Activated naive CD4-positive, alpha-beta T cell treated with anti-CD3 and anti-CD28 coated beads for 36 hours (primary cell): Measurements from ENCODE around the gene TAF1B. TPM values are rescaled to one million over a fixed set of nuclear protein-coding genes. Genes with fewer than 3 reads are reported as not detected.

Experiments
- CTCF ChIA-PET: fragments of 350-600 bp; sonication (Branson Sonifier 250); formaldehyde crosslinking; loops from one replicate; lab custom pipeline; 2021; ENCODE audit warnings: antibody characterized with exemption; lab: Charles Lee
- DNase-seq: peaks from one replicate; pipeline ENCODE4 v3.0.0-alpha.2; 2020
- H3K27ac Mint-ChIP-seq: one replicate; pipeline ENCODE4 v1.8.0; 2021; ENCODE audit warnings: mild to moderate bottlenecking, mixed read lengths
- H3K27me3 Mint-ChIP-seq: one replicate; pipeline ENCODE4 v1.8.0; 2021; ENCODE audit warnings: low read depth, mixed read lengths
- H3K36me3 Mint-ChIP-seq: one replicate; pipeline ENCODE4 v1.8.0; 2021; ENCODE audit warnings: low read depth, mixed read lengths
- H3K4me1 Mint-ChIP-seq: one replicate; pipeline ENCODE4 v1.8.0; 2021; ENCODE audit warnings: low read depth, mixed read lengths
- H3K4me3 Mint-ChIP-seq: one replicate; pipeline ENCODE4 v1.8.0; 2021; ENCODE audit warnings: mild to moderate bottlenecking, moderate library complexity, mixed read lengths
- H3K9me3 Mint-ChIP-seq: one replicate; pipeline ENCODE4 v1.8.0; 2021; ENCODE audit warnings: mixed read lengths
- intact Hi-C: fragments of 100-400 bp; cut with micrococcal nuclease; formaldehyde crosslinking; loops from one replicate; pipeline ENCODE4 v1.15.1; 2023
- total RNA-seq, 2 experiments: library from RNA; stranded (reverse); gene quantifications; one replicate each; pipeline ENCODE4 v1.2.3, GENCODE V29; 2021

TAF1B gene
- total RNA-seq, 2 experiments from 2014 or later, result 24.8 to 25.7 TPM

DNA sequence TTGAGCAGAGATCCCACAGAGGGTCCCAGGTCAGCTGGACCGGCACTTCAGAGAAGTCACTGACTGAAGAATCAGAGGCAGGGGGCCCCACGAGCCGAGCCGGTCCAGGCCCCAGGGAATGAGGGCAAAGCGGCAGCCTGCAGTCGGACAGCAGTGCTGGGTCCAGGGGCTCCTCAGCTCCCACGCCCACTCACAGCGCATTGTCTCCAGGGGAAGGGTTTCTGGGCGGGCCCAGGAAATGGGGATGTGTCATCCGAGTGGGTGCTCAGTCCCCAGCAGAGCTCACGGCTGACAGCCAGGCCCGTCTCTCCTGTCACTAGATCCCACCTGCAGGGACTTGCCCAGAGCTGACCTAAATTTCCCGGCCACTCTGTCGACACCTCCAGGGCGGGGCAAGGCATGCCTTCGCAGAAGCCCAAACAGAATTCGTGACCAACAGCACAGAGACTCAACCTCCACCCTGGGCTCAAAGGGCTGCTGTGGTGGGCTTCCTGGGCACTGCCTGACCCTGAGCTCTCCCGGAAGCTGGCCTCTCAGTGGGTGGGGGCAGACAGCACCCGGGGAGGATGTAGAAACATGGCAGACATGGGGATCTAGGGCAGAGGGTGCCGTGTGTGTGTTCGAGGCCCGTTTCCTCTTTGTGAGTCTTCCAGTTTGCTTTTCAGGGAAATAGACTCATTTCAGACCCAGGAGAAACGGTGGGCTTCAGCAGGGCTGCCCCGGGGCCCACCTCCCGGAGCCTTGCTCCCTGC lies 42.1 kb upstream of the TAF1B start:
- H3K27ac Mint-ChIP-seq, result no peak overlapping the region
- H3K4me3 Mint-ChIP-seq, result no peak overlapping the region
- CTCF ChIA-PET, result interaction anchor here (0.8 to 3.5 kb wide), 5 partner anchors 14 to 246 kb away, joined by 3 to 32 read pairs (median 7); partner anchors contain the start of gene ADAM17
- DNase-seq, result no peak
- no peaks in the 10 kb centered on the region for H3K36me3 Mint-ChIP-seq
- no peaks in the 10 kb centered on the region for H3K27me3 Mint-ChIP-seq
- intact Hi-C loops, result no loop called here
- no peaks in the 10 kb centered on the region for H3K9me3 Mint-ChIP-seq
- H3K4me1 Mint-ChIP-seq, result peaks cover 11% of the 10 kb centered on the region

DNA sequence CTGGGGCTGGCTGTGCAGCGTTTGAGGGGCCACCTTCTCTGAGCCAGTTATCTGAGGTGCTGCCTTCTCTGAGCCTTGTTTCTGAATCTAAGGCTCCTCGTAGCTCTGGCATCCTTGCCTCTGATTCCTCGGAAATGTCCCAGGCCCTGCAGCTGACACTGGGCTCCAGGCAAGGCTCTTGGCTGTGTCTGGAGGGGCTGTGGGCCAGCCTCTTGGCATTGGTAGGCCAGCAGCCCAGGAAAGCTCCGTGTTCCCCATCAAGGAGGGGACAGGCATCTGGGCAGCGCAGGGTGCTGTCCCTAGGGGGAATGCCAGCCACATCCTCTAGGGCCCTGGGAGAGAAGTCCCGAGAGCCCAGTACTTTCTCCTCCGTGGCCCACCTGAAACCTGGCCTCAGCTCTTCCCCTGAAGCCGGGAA lies 40.7 kb upstream of the TAF1B start:
- CTCF ChIA-PET, result interaction anchor here (0.7 to 1.3 kb wide), 2 partner anchors 20 to 21 kb away, joined by 3 read pairs; no protein-coding TSS in a partner anchor
- DNase-seq, result no peak
- H3K27me3 Mint-ChIP-seq, result no peaks in the 10 kb centered on the region
- H3K9me3 Mint-ChIP-seq, result no peaks in the 10 kb centered on the region
- H3K36me3 Mint-ChIP-seq, result no peaks in the 10 kb centered on the region
- intact Hi-C loops, result no loop called here
- H3K4me3 Mint-ChIP-seq, result no peak overlapping the region
- peaks cover 11% of the 10 kb centered on the region for H3K4me1 Mint-ChIP-seq
- no peak overlapping the region for H3K27ac Mint-ChIP-seq

DNA sequence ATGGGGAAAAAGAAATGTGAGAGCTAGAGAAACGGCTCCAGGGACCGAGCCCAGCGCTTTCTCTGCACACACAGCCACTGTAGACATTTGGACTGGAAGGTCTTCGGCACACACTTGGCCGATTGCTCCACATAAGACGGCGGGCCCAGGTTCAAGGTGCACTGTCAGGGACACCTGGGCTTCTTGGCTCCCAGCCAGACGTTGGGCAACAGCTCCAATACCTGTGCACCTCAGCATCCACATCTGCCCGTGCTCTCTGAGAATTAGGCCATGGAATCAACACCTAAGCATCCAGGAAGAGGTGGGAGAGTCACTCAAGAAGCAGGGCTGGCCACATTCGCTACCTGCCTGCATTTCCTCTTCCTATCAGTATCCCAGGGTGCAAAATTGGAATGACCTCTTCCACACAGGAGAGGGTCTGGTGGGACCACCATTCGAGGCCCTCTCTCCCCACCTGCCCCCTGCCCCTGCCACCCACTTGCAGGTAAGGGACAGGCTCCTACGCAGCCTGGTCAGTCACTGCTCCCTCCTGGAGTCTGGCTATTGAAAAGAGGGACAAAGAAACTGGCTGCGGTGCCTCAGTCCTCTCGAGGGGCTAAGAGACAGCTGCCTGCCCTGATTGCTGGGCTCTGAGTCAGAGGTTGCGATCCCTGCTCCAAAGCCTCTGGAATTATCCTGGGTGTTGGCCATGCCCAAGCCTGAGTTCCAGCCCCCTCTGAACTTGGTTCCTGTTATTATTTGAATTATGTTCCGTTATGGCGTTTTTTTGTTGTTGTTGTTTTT lies 40.1 kb upstream of the TAF1B start:
- H3K9me3 Mint-ChIP-seq, result no peaks in the 10 kb centered on the region
- DNase-seq, result no peak
- no peaks in the 10 kb centered on the region for H3K27me3 Mint-ChIP-seq
- CTCF ChIA-PET, result interaction anchor here (1.3 to 3.5 kb wide), 2 partner anchors 11 to 20 kb away, joined by 3 to 19 read pairs; no protein-coding TSS in a partner anchor
- intact Hi-C loops, result no loop called here
- H3K27ac Mint-ChIP-seq, result no peak overlapping the region
- H3K4me3 Mint-ChIP-seq, result no peak overlapping the region
- H3K36me3 Mint-ChIP-seq, result no peaks in the 10 kb centered on the region
- H3K4me1 Mint-ChIP-seq, result peaks cover 11% of the 10 kb centered on the region

GRCh38 chr2:9805435-9806297 lies 37.6 kb upstream of the TAF1B start:
- H3K36me3 Mint-ChIP-seq, result no peaks in the 10 kb centered on the region
- no peak overlapping the region for H3K27ac Mint-ChIP-seq
- H3K4me3 Mint-ChIP-seq, result no peak overlapping the region
- H3K4me1 Mint-ChIP-seq, result no peaks in the 10 kb centered on the region
- H3K9me3 Mint-ChIP-seq, result no peaks in the 10 kb centered on the region
- H3K27me3 Mint-ChIP-seq, result no peaks in the 10 kb centered on the region
- intact Hi-C loops, result no loop called here
- DNase-seq, result no peak
- CTCF ChIA-PET, result interaction anchor here (1.6 to 3.5 kb wide), 2 partner anchors 9 to 179 kb away, joined by 4 to 19 read pairs; no protein-coding TSS in a partner anchor

DNA sequence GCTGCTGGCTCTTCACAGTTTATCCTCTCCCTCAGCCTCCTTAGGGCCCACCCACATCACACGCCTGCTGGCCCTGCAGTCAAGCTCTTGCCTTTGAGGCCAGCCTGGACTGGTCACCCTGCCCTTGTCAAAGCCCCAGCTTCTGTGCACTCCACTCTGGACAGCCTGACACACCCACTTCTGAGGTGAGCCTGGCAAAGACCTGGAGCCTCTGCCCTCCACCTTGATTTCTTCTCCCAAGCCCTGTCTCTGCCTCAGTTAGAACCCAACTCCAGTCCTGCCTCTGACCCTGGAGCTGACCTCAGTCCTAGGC lies 37.0 kb upstream of the TAF1B start:
- no peaks in the 10 kb centered on the region for H3K27me3 Mint-ChIP-seq
- intact Hi-C loops, result no loop called here
- no peaks in the 10 kb centered on the region for H3K36me3 Mint-ChIP-seq
- H3K4me3 Mint-ChIP-seq, result no peak overlapping the region
- no peak for DNase-seq
- no peaks in the 10 kb centered on the region for H3K9me3 Mint-ChIP-seq
- CTCF ChIA-PET, result interaction anchor here (3.5 kb wide), 1 partner anchor 8 kb away, joined by 19 read pairs; no protein-coding TSS in a partner anchor
- H3K27ac Mint-ChIP-seq, result no peak overlapping the region
- no peaks in the 10 kb centered on the region for H3K4me1 Mint-ChIP-seq

- CTCF ChIA-PET, result interaction anchor here (3.5 kb wide), 1 partner anchor 8 kb away, joined by 19 read pairs; no protein-coding TSS in a partner anchor
- no peak for DNase-seq
- H3K27me3 Mint-ChIP-seq, result no peaks in the 10 kb centered on the region
- no peak overlapping the region for H3K27ac Mint-ChIP-seq
- intact Hi-C loops, result no loop called here
- H3K4me3 Mint-ChIP-seq, result no peak overlapping the region
- no peaks in the 10 kb centered on the region for H3K4me1 Mint-ChIP-seq
- H3K9me3 Mint-ChIP-seq, result no peaks in the 10 kb centered on the region
- H3K36me3 Mint-ChIP-seq, result no peaks in the 10 kb centered on the region
These were observed 36.6 kb upstream of the TAF1B start for GRCh38 chr2:9806656-9807055.

GRCh38 chr2:9807056-9807455 lies 36.2 kb upstream of the TAF1B start:
- Mint-ChIP-seq H3K4me3 (no peak overlapping the region), H3K27me3 (no peaks in the 10 kb centered on the region), H3K27ac (no peak overlapping the region), H3K9me3 (no peaks in the 10 kb centered on the region), H3K36me3 (no peaks in the 10 kb centered on the region), H3K4me1 (no peaks in the 10 kb centered on the region)
- intact Hi-C loops, result no loop called here
- DNase-seq, result no peak
- CTCF ChIA-PET, result interaction anchor here (3.5 kb wide), 1 partner anchor 7 kb away, joined by 19 read pairs; no protein-coding TSS in a partner anchor

GRCh38 chr2:9807555-9808305 lies 35.5 kb upstream of the TAF1B start:
- CTCF ChIA-PET, result interaction anchor here (0.9 kb wide), 1 partner anchor 315 kb away, joined by 4 read pairs; no protein-coding TSS in a partner anchor
- H3K4me1 Mint-ChIP-seq, result no peaks in the 10 kb centered on the region
- intact Hi-C loops, result no loop called here
- no peaks in the 10 kb centered on the region for H3K27me3 Mint-ChIP-seq
- no peaks in the 10 kb centered on the region for H3K9me3 Mint-ChIP-seq
- no peaks in the 10 kb centered on the region for H3K36me3 Mint-ChIP-seq
- H3K27ac Mint-ChIP-seq, result no peak overlapping the region
- H3K4me3 Mint-ChIP-seq, result no peak overlapping the region
- DNase-seq, result no peak

GRCh38 chr2:9808334-9809063 lies 34.8 kb upstream of the TAF1B start:
- Mint-ChIP-seq H3K9me3 (no peaks in the 10 kb centered on the region), H3K27ac (no peak overlapping the region), H3K4me3 (no peak overlapping the region), H3K36me3 (no peaks in the 10 kb centered on the region), H3K4me1 (no peaks in the 10 kb centered on the region), H3K27me3 (no peaks in the 10 kb centered on the region)
- CTCF ChIA-PET, result interaction anchor here (0.9 kb wide), 1 partner anchor 316 kb away, joined by 4 read pairs; no protein-coding TSS in a partner anchor
- intact Hi-C loops, result no loop called here
- no peak for DNase-seq

DNA sequence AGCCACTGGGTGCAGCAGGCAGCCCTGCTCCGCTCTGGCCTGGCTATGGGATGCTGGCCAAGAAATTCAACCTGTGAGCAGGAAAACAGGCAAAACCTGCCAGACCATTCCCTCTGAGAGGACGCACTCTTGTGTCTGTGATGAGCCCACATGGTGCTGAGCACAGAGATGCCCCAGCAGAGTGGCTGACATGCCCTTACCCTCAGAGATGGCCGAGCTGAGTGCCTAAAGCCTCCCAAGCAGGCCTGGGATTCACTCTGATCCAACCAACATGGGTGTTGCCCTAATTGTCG lies 34.3 kb upstream of the TAF1B start:
- Mint-ChIP-seq H3K4me1 (peaks cover 2% of the 10 kb centered on the region), H3K36me3 (no peaks in the 10 kb centered on the region), H3K9me3 (no peaks in the 10 kb centered on the region), H3K27me3 (no peaks in the 10 kb centered on the region), H3K27ac (no peak overlapping the region), H3K4me3 (no peak overlapping the region)
- intact Hi-C loops, result no loop called here
- no peak for DNase-seq
- CTCF ChIA-PET, result no interaction called here

DNA sequence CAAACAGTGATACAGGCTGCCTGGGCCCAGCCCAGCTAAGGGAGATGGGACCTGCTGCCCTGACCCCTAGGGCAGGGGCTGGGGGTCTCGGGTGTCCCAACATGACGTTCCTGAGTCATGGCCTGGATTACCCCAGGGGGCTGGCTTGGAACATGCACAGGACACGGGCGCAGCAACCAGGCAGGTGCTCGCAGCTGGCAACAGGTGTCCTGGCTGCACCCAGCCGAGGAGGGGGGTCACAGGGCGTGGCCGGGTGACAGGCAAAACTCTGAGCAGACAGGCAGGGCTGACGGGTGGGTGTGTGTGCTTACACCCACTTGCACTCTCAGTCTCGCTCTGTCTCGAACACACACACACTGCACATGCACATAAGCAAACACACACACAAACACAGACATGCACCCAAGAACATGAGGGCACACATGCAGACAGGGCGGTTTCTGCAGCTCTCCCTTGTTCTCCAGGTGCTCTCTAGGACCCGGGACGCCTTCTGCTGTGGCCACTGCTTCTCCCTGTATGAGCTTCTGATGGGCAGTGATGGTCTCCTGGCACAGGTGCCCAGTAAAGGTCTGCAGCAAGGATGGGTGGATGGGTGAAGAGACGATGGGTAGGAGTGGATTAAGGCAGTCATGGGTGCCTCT lies 33.7 kb upstream of the TAF1B start:
- Mint-ChIP-seq H3K27me3 (no peaks in the 10 kb centered on the region), H3K27ac (no peak overlapping the region), H3K4me3 (no peak overlapping the region), H3K4me1 (peaks cover 2% of the 10 kb centered on the region), H3K36me3 (no peaks in the 10 kb centered on the region), H3K9me3 (no peaks in the 10 kb centered on the region)
- intact Hi-C loops, result loop anchor here (5.0 to 10.0 kb wide), 2 partner anchors 145 to 628 kb away; partner anchors contain the start of gene GRHL1
- DNase-seq, result no peak
- CTCF ChIA-PET, result no interaction called here
